Kidney epithelial cell (primary cell): ENCODE data around the gene TSPAN13. TPM values are rescaled to one million over a fixed set of nuclear protein-coding genes. Genes with fewer than 3 reads are reported as not detected.

ENCODE experiments used
- DNase-seq: peaks from one replicate; pipeline ENCODE4 v3.0.0-alpha.2; 2010; ENCODE audit warnings: low read depth
- H3K27me3 ChIP-seq: 2 replicates; pipeline ENCODE4 v1.6.0; 2011; ENCODE audit warnings: low read length; ENCODE audit not compliant: control insufficient read depth, insufficient read depth
- H3K36me3 ChIP-seq: 2 replicates; pipeline ENCODE4 v1.5.1; 2011; ENCODE audit warnings: low read length; ENCODE audit not compliant: control insufficient read depth, insufficient read depth
- H3K4me3 ChIP-seq: 2 replicates; pipeline ENCODE4 v1.5.1; 2011; ENCODE audit warnings: low read depth, mild to moderate bottlenecking, control low read depth, low read length
- CTCF ChIP-seq: IDR thresholded peaks from 2 replicates; pipeline ENCODE4 v1.5.1; 2011; ENCODE audit warnings: mild to moderate bottlenecking, moderate library complexity, low read length, control low read depth, inconsistent platforms; ENCODE audit not compliant: insufficient read depth, poor library complexity, severe bottlenecking
- total RNA-seq: library from RNA; depleted of rRNA; stranded (reverse); fragments of >200 nt; gene quantifications from 2 replicates; pipeline ENCODE4 v1.2.3, GENCODE V29; 2015

The TSPAN13 gene
- total RNA-seq, 1 donor from 2014 or later: 15.5 TPM

- H3K4me3 ChIP-seq: no peak overlapping the region
- DNase-seq: no peak
- TF ChIP-seq CTCF: no peak
- peaks cover 1% of the 10 kb centered on the region for H3K36me3 ChIP-seq
- H3K27me3 ChIP-seq: no peaks in the 10 kb centered on the region
These were observed 25.5 kb downstream of the TSPAN13 start for GRCh38 chr7:16779051-16779450.

GRCh38 chr7:16780596-16780995 lies 27.0 kb downstream of the TSPAN13 start:
- Histone ChIP-seq H3K27me3 (no peaks in the 10 kb centered on the region), H3K4me3 (no peak overlapping the region), H3K36me3 (peaks cover 1% of the 10 kb centered on the region)
- TF ChIP-seq CTCF: no peak
- no peak for DNase-seq

- no peak for TF ChIP-seq CTCF
- DNase-seq: no peak
- H3K4me3 ChIP-seq: no peak overlapping the region
- H3K27me3 ChIP-seq: no peaks in the 10 kb centered on the region
- H3K36me3 ChIP-seq: no peaks in the 10 kb centered on the region
These were observed 31.8 kb downstream of the TSPAN13 start for GRCh38 chr7:16785321-16785720.

GRCh38 chr7:16785846-16786245 lies 32.3 kb downstream of the TSPAN13 start:
- H3K36me3 ChIP-seq: no peaks in the 10 kb centered on the region
- no peak overlapping the region for H3K4me3 ChIP-seq
- no peak for DNase-seq
- no peaks in the 10 kb centered on the region for H3K27me3 ChIP-seq
- TF ChIP-seq CTCF: no peak

GRCh38 chr7:16786257-16786656 lies 32.7 kb downstream of the TSPAN13 start:
- Histone ChIP-seq H3K27me3 (no peaks in the 10 kb centered on the region), H3K4me3 (no peak overlapping the region), H3K36me3 (no peaks in the 10 kb centered on the region)
- TF ChIP-seq CTCF: no peak
- DNase-seq: no peak

- Histone ChIP-seq H3K4me3 (no peak overlapping the region), H3K27me3 (no peaks in the 10 kb centered on the region), H3K36me3 (no peaks in the 10 kb centered on the region)
- no peak for DNase-seq
- no peak for TF ChIP-seq CTCF
These were observed 33.6 kb downstream of the TSPAN13 start for GRCh38 chr7:16787127-16787526.
